H1 (cell line): Measurements from ENCODE around the gene OR2Y1. TPM values are rescaled to one million over a fixed set of nuclear protein-coding genes. Genes with fewer than 3 reads are reported as not detected.

Source experiments
- ATF2 ChIP-seq: IDR thresholded peaks from 2 replicates; pipeline ENCODE4 v1.6.1; 2012; ENCODE audit warnings: low read length, inconsistent platforms
- BRCA1 ChIP-seq: IDR thresholded peaks from 2 replicates; pipeline ENCODE4 v1.6.1; 2012; ENCODE audit warnings: low read depth, low read length, improper control_type of control experiment
- FOSL1 ChIP-seq: IDR thresholded peaks from 2 replicates; pipeline ENCODE4 v1.6.1; 2011; ENCODE audit warnings: mild to moderate bottlenecking, low read depth, low read length, moderate library complexity; ENCODE audit not compliant: insufficient read depth
- polyA plus RNA-seq, 7 experiments: library from polyadenylated mRNA; depleted of rRNA in 3 of 7; stranded (reverse) in 5 of 7; unstranded in 2 of 7; fragments of >200 nt in 5 of 7; fragments of 200-250 nt in 2 of 7; gene quantifications; 1 replicate in 5 of 7; 2 replicates in 1 of 7; 4 replicates in 1 of 7; pipeline versions ENCODE4 v1.2.1 to v1.2.3, GENCODE V29; 2011 to 2013; ENCODE audit warnings: missing spikeins in 2 of 7, mixed read lengths in 2 of 7
- total RNA-seq: library from RNA; stranded (reverse); fragmentation: NEBNext Ultra II Directional; extraction: Animal tissue kit (Norgen Biotek cat#: 25700); gene quantifications from 2 replicates; pipeline ENCODE4 v1.2.1, GENCODE V29; 2021

OR2Y1 gene
- total and polyA plus RNA-seq, 2 of the 8 experiments (the other 6 are each of a cell fraction or from before 2014, with no cell fraction given), result not detected

- TF ChIP-seq ATF2 (no peak), FOSL1 (no peak), BRCA1 (no peak)
Measured at GRCh38 chr5:180704362-180704761, 35.5 kb downstream of the OR2Y1 start (continued).
